Osteocyte (in vitro differentiated cells): ENCODE data around the gene RNF213. TPM values are rescaled to one million over a fixed set of nuclear protein-coding genes. Genes with fewer than 3 reads are reported as not detected.
"Not testable (repeated sequence)": the region's sequence is repeated elsewhere in the genome, so short reads cannot be mapped to it uniquely, and the experiment has no call there.

ENCODE experiments used
- DNase-seq: peaks from one replicate; pipeline ENCODE4 v3.0.0; 2021; ENCODE audit warnings: mixed read lengths; ENCODE audit not compliant: unreplicated experiment; ENCODE audit errors: extremely low spot score
- H3K27ac Mint-ChIP-seq: one replicate; pipeline ENCODE4 v1.8.0; 2021; ENCODE audit warnings: mild to moderate bottlenecking, mixed read lengths; ENCODE audit not compliant: unreplicated experiment
- H3K27me3 Mint-ChIP-seq: one replicate; pipeline ENCODE4 v1.8.0; 2021; ENCODE audit warnings: mixed read lengths; ENCODE audit not compliant: unreplicated experiment
- H3K36me3 Mint-ChIP-seq: one replicate; pipeline ENCODE4 v1.8.0; 2021; ENCODE audit warnings: mixed read lengths; ENCODE audit not compliant: unreplicated experiment
- H3K4me1 Mint-ChIP-seq: one replicate; pipeline ENCODE4 v1.8.0; 2021; ENCODE audit warnings: mixed read lengths; ENCODE audit not compliant: unreplicated experiment
- H3K4me3 Mint-ChIP-seq: one replicate; pipeline ENCODE4 v1.8.0; 2021; ENCODE audit warnings: mild to moderate bottlenecking, moderate library complexity, mixed read lengths; ENCODE audit not compliant: unreplicated experiment
- H3K9me3 Mint-ChIP-seq: one replicate; pipeline ENCODE4 v1.8.0; 2021; ENCODE audit warnings: mixed read lengths; ENCODE audit not compliant: unreplicated experiment
- total RNA-seq: library from RNA; stranded (reverse); gene quantifications from 2 replicates; pipeline ENCODE4 v1.2.1, GENCODE V29; 2021
- TF ChIP-seq, protein P1 (sequence below): fragments of 200-600 bp; sonication (generic); IDR thresholded peaks from 2 replicates; pipeline ENCODE4 v1.5.0; 2021; ENCODE audit warnings: antibody characterized with exemption, mild to moderate bottlenecking, moderate library complexity

RNF213 gene
- total RNA-seq, 1 donor from 2014 or later: 106 TPM

DNA sequence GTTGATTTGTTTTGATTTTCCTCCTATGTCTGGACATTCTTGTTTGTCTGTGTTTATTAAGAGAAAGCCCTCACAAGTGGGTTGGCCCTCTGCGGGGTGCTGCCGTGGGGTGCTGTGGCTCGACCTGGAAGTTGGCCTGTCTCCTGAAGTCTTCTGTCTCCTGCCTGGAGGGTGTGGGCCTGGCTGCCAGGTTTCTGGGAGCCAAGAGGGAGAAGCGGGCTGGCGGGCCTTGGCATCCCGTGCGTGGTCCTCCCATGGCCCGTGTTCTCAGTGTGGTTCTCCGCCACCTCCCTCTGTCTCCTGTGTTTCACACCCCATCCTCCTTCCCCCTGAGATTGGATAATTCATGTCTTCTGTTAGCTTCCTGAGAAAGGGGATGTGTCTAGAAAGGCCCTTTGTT lies 69.6 kb downstream of the RNF213 start:
- H3K4me1 Mint-ChIP-seq: no peaks in the 10 kb centered on the region
- no peaks in the 10 kb centered on the region for H3K27me3 Mint-ChIP-seq
- TF ChIP-seq, protein P1, sequence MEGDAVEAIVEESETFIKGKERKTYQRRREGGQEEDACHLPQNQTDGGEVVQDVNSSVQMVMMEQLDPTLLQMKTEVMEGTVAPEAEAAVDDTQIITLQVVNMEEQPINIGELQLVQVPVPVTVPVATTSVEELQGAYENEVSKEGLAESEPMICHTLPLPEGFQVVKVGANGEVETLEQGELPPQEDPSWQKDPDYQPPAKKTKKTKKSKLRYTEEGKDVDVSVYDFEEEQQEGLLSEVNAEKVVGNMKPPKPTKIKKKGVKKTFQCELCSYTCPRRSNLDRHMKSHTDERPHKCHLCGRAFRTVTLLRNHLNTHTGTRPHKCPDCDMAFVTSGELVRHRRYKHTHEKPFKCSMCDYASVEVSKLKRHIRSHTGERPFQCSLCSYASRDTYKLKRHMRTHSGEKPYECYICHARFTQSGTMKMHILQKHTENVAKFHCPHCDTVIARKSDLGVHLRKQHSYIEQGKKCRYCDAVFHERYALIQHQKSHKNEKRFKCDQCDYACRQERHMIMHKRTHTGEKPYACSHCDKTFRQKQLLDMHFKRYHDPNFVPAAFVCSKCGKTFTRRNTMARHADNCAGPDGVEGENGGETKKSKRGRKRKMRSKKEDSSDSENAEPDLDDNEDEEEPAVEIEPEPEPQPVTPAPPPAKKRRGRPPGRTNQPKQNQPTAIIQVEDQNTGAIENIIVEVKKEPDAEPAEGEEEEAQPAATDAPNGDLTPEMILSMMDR: no peak
- no peak overlapping the region for H3K4me3 Mint-ChIP-seq
- H3K36me3 Mint-ChIP-seq: peaks cover 73% of the 10 kb centered on the region
- DNase-seq: no peak
- H3K9me3 Mint-ChIP-seq: no peaks in the 10 kb centered on the region
- H3K27ac Mint-ChIP-seq: no peak overlapping the region

DNA sequence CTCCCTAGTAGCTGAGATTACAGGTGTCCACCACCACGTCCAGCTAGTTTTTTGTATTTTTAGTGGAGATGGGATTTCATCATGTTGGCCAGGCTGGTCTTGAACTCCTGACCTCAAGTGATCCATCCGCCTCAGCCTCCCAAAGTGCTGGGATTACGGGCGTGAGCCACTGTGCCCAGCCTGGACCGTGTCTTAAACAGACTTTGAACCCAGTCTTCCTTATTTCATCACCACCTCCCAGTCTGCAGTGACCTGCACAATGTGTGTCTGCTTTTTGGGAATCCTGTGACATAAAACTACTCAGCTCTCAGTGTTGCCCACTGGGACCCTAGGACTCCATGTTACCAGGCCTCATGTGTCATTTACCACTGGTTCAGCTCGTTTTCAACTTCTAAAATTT lies 70.3 kb downstream of the RNF213 start:
- H3K4me1 Mint-ChIP-seq, H3K4me3 Mint-ChIP-seq, DNase-seq, H3K9me3 Mint-ChIP-seq, H3K27me3 Mint-ChIP-seq, H3K27ac Mint-ChIP-seq: not testable (repeated sequence)
- H3K36me3 Mint-ChIP-seq: peaks cover 72% of the 10 kb centered on the region

DNA sequence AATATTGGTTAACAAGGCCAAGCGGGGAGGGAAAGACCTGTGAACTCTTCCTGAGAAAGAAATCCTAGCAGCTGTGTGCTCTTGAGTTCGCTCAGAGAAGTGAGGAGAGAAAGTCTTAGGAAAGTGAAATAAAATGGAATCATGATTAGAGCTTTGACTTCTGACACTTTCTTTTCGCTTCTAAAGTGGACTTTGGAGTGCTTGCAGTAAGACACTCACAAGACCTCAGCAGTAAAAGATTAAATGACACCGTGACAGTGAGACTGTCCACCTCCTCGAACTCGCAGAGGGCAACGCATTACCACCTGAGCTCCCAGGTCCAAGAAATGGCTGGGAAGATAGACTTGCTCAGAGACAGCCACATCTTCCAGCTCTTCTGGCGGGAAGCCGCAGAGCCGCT lies 71.2 kb downstream of the RNF213 start:
- Mint-ChIP-seq H3K27me3 (no peaks in the 10 kb centered on the region), H3K4me1 (no peaks in the 10 kb centered on the region), H3K27ac (peak overlapping the region; percentile 25), H3K4me3 (no peak overlapping the region), H3K9me3 (no peaks in the 10 kb centered on the region), H3K36me3 (peaks cover 72% of the 10 kb centered on the region)
- DNase-seq: no peak
- TF ChIP-seq, protein P1: no peak

- TF ChIP-seq, protein P1: no peak
- no peaks in the 10 kb centered on the region for H3K9me3 Mint-ChIP-seq
- peaks cover 42% of the 10 kb centered on the region for H3K36me3 Mint-ChIP-seq
- H3K27ac Mint-ChIP-seq: no peak overlapping the region
- H3K27me3 Mint-ChIP-seq: no peaks in the 10 kb centered on the region
- DNase-seq: no peak
- H3K4me1 Mint-ChIP-seq: no peaks in the 10 kb centered on the region
- H3K4me3 Mint-ChIP-seq: no peak overlapping the region
Measured at GRCh38 chr17:80337195-80337895, 76.7 kb downstream of the RNF213 start.

DNA sequence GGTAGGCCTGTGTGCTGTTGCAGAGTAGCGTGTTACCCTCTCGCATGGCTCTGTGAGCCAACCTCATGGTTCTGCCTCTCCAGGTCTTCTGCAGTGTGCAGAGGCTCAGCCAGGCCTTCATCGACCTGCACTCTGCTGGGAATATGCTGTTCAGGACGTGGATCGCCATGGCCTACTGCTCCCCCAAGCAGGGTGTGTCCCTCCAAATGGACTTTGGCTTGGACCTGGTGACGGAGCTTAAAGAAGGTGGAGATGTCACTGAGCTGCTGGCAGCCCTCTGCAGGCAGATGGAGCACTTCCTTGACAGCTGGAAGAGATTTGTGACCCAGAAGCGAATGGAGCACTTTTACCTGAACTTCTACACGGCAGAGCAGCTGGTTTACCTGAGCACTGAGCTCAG lies 78.5 kb downstream of the RNF213 start:
- TF ChIP-seq, protein P1: no peak
- Mint-ChIP-seq H3K27me3 (no peaks in the 10 kb centered on the region), H3K4me1 (no peaks in the 10 kb centered on the region), H3K27ac (no peak overlapping the region), H3K9me3 (no peaks in the 10 kb centered on the region), H3K4me3 (no peak overlapping the region), H3K36me3 (peaks cover 46% of the 10 kb centered on the region)
- no peak for DNase-seq
